HepG2 (cell line): Measurements from ENCODE around the gene SPINDOC. TPM values are rescaled to one million over a fixed set of nuclear protein-coding genes. Genes with fewer than 3 reads are reported as not detected.

Experiments
- ATAC-seq: fragments of 200-7000 bp; cut with Tn5 transposase; 3 replicates; pipeline ENCODE4 v1.9.1; 2020; ENCODE audit warnings: mild to moderate bottlenecking, moderate library complexity
- BruUV-seq: library from RNA; stranded (reverse); fragments of 400-500 nt; replicated peaks from 2 replicates; lab custom pipeline; 2021; lab: Mats Ljungman, UMichigan
- CTCF ChIA-PET: fragments of 300-600 bp; formaldehyde crosslinking; extraction: SDS; loops from one replicate; lab custom pipeline; 2021; ENCODE audit warnings: low total read pairs, inconsistent platforms, low intra/inter-chr PET ratio; lab: Yijun Ruan, JAX
- POLR2A ChIA-PET: fragments of 350-600 bp; sonication (Branson Sonifier 250); formaldehyde crosslinking; loops from one replicate; lab custom pipeline; 2020; ENCODE audit warnings: antibody characterized with exemption, inconsistent platforms; lab: Yijun Ruan, JAX
- DNase-seq: peaks from one replicate; pipeline ENCODE4 v3.0.0-alpha.2; 2015; ENCODE audit warnings: low spot score
- FAIRE-seq: peaks from 3 replicates; lab custom pipeline; 2011; peaks lifted over from hg19 to GRCh38; lab: Jason Lieb, UNC
- H2AFZ ChIP-seq: one replicate; pipeline ENCODE4 v1.6.1; 2011; ENCODE audit warnings: low read length, inconsistent platforms
- H3K27ac ChIP-seq: fragments of 300-600 bp; 3 replicates; pipeline ENCODE4 v1.8.0; 2011; ENCODE audit warnings: mixed run types, mild to moderate bottlenecking, mixed read lengths, low read length, inconsistent platforms; ENCODE audit not compliant: insufficient read depth; ENCODE audit errors: extremely low read length
- H3K27me3 ChIP-seq, 2 experiments: fragments of 200-600 bp in 1 of 2; 2 replicates in 1 of 2; 3 replicates in 1 of 2; pipeline versions ENCODE4 v1.6.0 to v1.8.0; 2011; ENCODE audit warnings: low read length in 2 of 2, mild to moderate bottlenecking in 2 of 2, moderate library complexity in 2 of 2, inconsistent platforms in 1 of 2; ENCODE audit not compliant: insufficient read depth in 2 of 2, control insufficient read depth in 1 of 2
- H3K36me3 ChIP-seq, 2 experiments: fragments of 200-600 bp in 1 of 2; replicated peaks in 1 of 2; 2 replicates in 1 of 2; 3 replicates in 1 of 2; pipeline versions ENCODE4 v1.5.1 to v1.8.0; 2011; ENCODE audit warnings: low read length in 2 of 2, inconsistent platforms in 1 of 2; ENCODE audit not compliant: insufficient read depth in 2 of 2, control insufficient read depth in 1 of 2
- H3K4me1 ChIP-seq: 2 replicates; pipeline ENCODE4 v1.5.1; 2012; ENCODE audit warnings: low read length, inconsistent platforms; ENCODE audit not compliant: insufficient read depth
- H3K4me2 ChIP-seq: 2 replicates; pipeline ENCODE4 v1.6.0; 2011; ENCODE audit warnings: low read depth, low read length, inconsistent platforms
- H3K4me3 ChIP-seq, 3 experiments: fragments of 200-600 bp in 1 of 3; sonication (generic), shearing (Covaris generic) in 1 of 3; replicated peaks in 1 of 3; 2 replicates each; pipeline ENCODE4 v1.5.1; 2011 to 2016; ENCODE audit warnings: low read length in 3 of 3, inconsistent platforms in 2 of 3, low read depth in 2 of 3, mild to moderate bottlenecking in 2 of 3, control low read depth in 1 of 3, mixed read lengths in 1 of 3; ENCODE audit not compliant: insufficient read depth in 1 of 3
- H3K79me2 ChIP-seq: one replicate; pipeline ENCODE4 v1.6.1; 2011; ENCODE audit warnings: low read length, inconsistent platforms; ENCODE audit not compliant: insufficient read depth
- H3K9ac ChIP-seq: 2 replicates; pipeline ENCODE4 v1.6.0; 2011; ENCODE audit warnings: mild to moderate bottlenecking, low read depth, low read length, inconsistent platforms; ENCODE audit not compliant: insufficient read depth
- H3K9me3 ChIP-seq: 2 replicates; pipeline ENCODE4 v1.5.1; 2012; ENCODE audit warnings: mild to moderate bottlenecking, low read length
- H4K20me1 ChIP-seq: 2 replicates; pipeline ENCODE4 v1.6.0; 2011; ENCODE audit warnings: inconsistent platforms, mild to moderate bottlenecking, low read length, moderate library complexity; ENCODE audit not compliant: insufficient read depth
- AGO2 ChIP-seq: fragments of 200-400 bp; formaldehyde crosslinking; optimal IDR thresholded peaks from 2 replicates; pipeline ENCODE3; 2017; ENCODE audit warnings: mild to moderate bottlenecking, low read depth, low read length, moderate library complexity
- ARID4A ChIP-seq: sonication (generic); formaldehyde crosslinking; IDR thresholded peaks from 2 replicates; pipeline ENCODE4 v1.5.0; 2020; ENCODE audit warnings: mild to moderate bottlenecking, missing genetic modification reagents, borderline replicate concordance
- ASH2L ChIP-seq: fragments of 300-600, 200-600 bp; sonication (generic); IDR thresholded peaks from 2 replicates; pipeline ENCODE4 v1.7.0; 2017; ENCODE audit warnings: low read depth, mild to moderate bottlenecking, moderate library complexity, mixed read lengths, low read length; ENCODE audit not compliant: insufficient read length
- FOXC1 ChIP-seq: sonication (generic); formaldehyde crosslinking; IDR thresholded peaks from 2 replicates; pipeline ENCODE4 v1.8.0; 2022; ENCODE audit warnings: mild to moderate bottlenecking, missing genetic modification reagents, borderline replicate concordance
- HDAC2 ChIP-seq: sonication (generic); formaldehyde crosslinking; IDR thresholded peaks from 2 replicates; pipeline ENCODE4 v1.4.0; 2020; ENCODE audit warnings: missing genetic modification reagents
- HNRNPL ChIP-seq: fragments of 200-400 bp; formaldehyde crosslinking; IDR thresholded peaks from 2 replicates; pipeline ENCODE4 v1.6.1; 2017; ENCODE audit warnings: mild to moderate bottlenecking, low read depth, low read length
- NR2C2 ChIP-seq: sonication (generic); formaldehyde crosslinking; IDR thresholded peaks from 2 replicates; pipeline ENCODE4 v1.4.0; 2020; ENCODE audit warnings: missing genetic modification reagents, mild to moderate bottlenecking, moderate library complexity, borderline replicate concordance
- PCBP1 ChIP-seq: fragments of 200-400 bp; formaldehyde crosslinking; IDR thresholded peaks from 2 replicates; pipeline ENCODE4 v1.6.1; 2017; ENCODE audit warnings: mild to moderate bottlenecking, low read depth, low read length, borderline replicate concordance
- SAP130 ChIP-seq: IDR thresholded peaks from 2 replicates; pipeline ENCODE4 v1.6.1; 2016; ENCODE audit warnings: low read depth
- SIN3A ChIP-seq: IDR thresholded peaks from 2 replicates; pipeline ENCODE4 v1.6.1; 2011; ENCODE audit warnings: low read depth, mild to moderate bottlenecking, control low read depth, low read length, borderline replicate concordance
- TBL1XR1 ChIP-seq: fragments of 150-350 bp; IDR thresholded peaks from 2 replicates; pipeline ENCODE4 v1.6.1; 2014; ENCODE audit warnings: borderline replicate concordance, low read length; ENCODE audit not compliant: partially characterized antibody
- ZKSCAN1 ChIP-seq: fragments of 150-350 bp; IDR thresholded peaks from 2 replicates; pipeline ENCODE4 v1.6.1; 2014; ENCODE audit warnings: low read length
- ZNF230 ChIP-seq: sonication (generic); formaldehyde crosslinking; IDR thresholded peaks from 2 replicates; pipeline ENCODE4 v1.4.0; 2020; ENCODE audit warnings: mild to moderate bottlenecking, missing genetic modification reagents
- WGBS: methylation state at CpG from one replicate; pipeline ENCODE4 v1.1.6; 2017; ENCODE audit warnings: low lambda C conversion rate; 5-methylcytosine and 5-hydroxymethylcytosine counted together
- in situ Hi-C: cut with HindIII; loops from 2 replicates; pipeline ENCODE4 v1.10.0; 2017; ENCODE audit warnings: low pct_unique_long_range_greater_than_20kb; ENCODE audit not compliant: extremely low pct_ligation_motif_present
- intact Hi-C: fragments of 100-400 bp; cut with micrococcal nuclease; formaldehyde crosslinking; loops from one replicate; pipeline ENCODE4 v1.10.0; 2022; ENCODE audit not compliant: unreplicated experiment
- polyA plus RNA-seq, 8 experiments: library from polyadenylated mRNA; depleted of rRNA in 3 of 8; stranded (reverse) in 7 of 8; unstranded in 1 of 8; fragments of >200 nt; fragmentation: Illumina TruSeq in 4 of 8; extraction: Trizol in 4 of 8; gene quantifications; 2 replicates each; pipeline versions ENCODE4 v1.2.1 to v1.2.3, GENCODE V29; 2011 to 2016; ENCODE audit warnings: low read depth in 4 of 8, missing spikeins in 1 of 8, mixed read lengths in 1 of 8; ENCODE audit not compliant: insufficient read depth in 1 of 8
- total RNA-seq, 5 experiments: library from RNA; depleted of rRNA; stranded (reverse); fragments of >200 nt; fragmentation: Illumina TruSeq; extraction: Trizol; gene quantifications; 2 replicates each; pipeline ENCODE4 v1.2.3, GENCODE V29; 2016; ENCODE audit warnings: low read depth in 1 of 5
- TF ChIP-seq, protein P1 (sequence below): IDR thresholded peaks from 2 replicates; pipeline ENCODE4 v1.6.1; 2016; ENCODE audit warnings: mild to moderate bottlenecking
- TF ChIP-seq, protein P2 (sequence below): sonication (generic); formaldehyde crosslinking; IDR thresholded peaks from 2 replicates; pipeline ENCODE4 v1.4.0; 2020; ENCODE audit warnings: missing genetic modification reagents, low read depth, mild to moderate bottlenecking, borderline replicate concordance

Gene SPINDOC
- total and polyA plus RNA-seq, 2 of the 13 experiments (the other 11 are each of a cell fraction or from before 2014, with no cell fraction given) = 21.4 to 29.9 TPM

DNA sequence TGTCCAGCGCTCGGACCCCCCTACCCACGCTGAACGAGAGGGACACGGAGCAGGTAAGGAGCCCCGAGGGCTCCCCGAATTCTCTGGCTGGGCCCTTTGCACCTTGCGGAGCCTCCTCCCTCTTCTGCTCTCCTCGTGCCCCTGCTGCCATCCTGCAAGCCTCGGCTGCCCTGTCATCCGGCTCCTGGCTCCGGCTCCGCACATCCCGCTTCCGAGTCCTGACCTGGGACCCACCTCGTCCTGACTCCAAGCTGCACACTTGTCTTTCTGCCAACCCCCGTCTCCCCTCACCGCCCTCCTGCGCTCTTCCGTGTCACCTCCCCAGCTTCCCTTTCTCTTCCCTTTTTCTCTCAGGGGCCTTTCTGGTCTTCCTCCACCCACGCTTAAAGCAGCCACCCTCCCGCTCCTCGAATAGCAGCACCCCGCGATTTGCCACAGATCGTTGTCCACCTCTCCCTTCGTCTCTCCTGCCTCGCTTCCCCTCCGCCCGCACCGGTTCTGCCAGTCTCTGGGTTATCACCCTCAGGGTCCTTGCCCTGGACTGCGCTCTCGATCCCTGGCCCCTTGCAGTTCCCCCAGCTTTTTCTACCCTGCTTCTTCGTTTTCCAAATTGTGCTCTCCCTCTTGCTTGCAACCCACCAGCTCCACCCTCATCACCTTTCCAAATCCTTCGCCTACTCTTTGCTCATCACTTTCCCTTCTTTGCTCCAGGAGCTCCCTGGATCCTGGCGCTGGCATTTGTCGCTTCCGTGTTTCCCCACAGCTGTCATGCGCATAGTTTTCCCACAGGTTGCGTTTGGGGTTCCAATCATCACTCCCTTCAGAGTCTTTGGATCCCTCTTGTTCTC lies 26.5 kb downstream of the SPINDOC start:
- intact Hi-C loops = loop anchor here (10.0 kb wide), 1 partner anchor 315 kb away; no protein-coding TSS in a partner anchor
- Histone ChIP-seq H3K9me3 (no peaks in the 10 kb centered on the region), H3K36me3 (peaks cover 0 to 12% of the 10 kb centered on the region in 2 experiments; a peak in 1 of 5 replicates), H3K79me2 (peaks cover 49% of the 10 kb centered on the region), H3K27ac (peak overlapping the region; percentile 70), H3K9ac (peak overlapping the region; percentile 86), H3K4me1 (peaks cover 72% of the 10 kb centered on the region), H4K20me1 (peaks cover 19% of the 10 kb centered on the region; the same call in 1 of the 2 replicates), H3K27me3 (no peaks in the 10 kb centered on the region; a peak in 1 of 5 replicates), H3K4me3 (peak overlapping the region; percentile 69 to 96 (median 93)), H3K4me2 (peak overlapping the region; percentile 95), H2AFZ (no peak overlapping the region)
- no peak for FAIRE-seq
- CTCF ChIA-PET = no interaction called here
- DNase-seq = no peak
- BruUV-seq = no TSS peak
- WGBS = 2% methylated on average over 28 of the region's 40 CpGs
- in situ Hi-C loops = loop anchor here (5.0 to 10.0 kb wide), 3 partner anchors 48 to 305 kb away; no protein-coding TSS in a partner anchor
- POLR2A ChIA-PET = interaction anchor here (0.7 to 3.3 kb wide), 8 partner anchors 11 to 345 kb away, joined by 3 to 23 read pairs (median 5); partner anchors contain the start of genes STIP1 and ZFTA
- no peak for ATAC-seq
- TF ChIP-seq PCBP1 = 0 out of 2 replicates have a peak, but pooled peaks have one; percentile 25
- no peak for TF ChIP-seq TBL1XR1
- TF ChIP-seq FOXC1 (CRISPR knock-in tag) = peak; percentile 22; the same call in 1 of the 2 replicates
- TF ChIP-seq, protein P1, sequence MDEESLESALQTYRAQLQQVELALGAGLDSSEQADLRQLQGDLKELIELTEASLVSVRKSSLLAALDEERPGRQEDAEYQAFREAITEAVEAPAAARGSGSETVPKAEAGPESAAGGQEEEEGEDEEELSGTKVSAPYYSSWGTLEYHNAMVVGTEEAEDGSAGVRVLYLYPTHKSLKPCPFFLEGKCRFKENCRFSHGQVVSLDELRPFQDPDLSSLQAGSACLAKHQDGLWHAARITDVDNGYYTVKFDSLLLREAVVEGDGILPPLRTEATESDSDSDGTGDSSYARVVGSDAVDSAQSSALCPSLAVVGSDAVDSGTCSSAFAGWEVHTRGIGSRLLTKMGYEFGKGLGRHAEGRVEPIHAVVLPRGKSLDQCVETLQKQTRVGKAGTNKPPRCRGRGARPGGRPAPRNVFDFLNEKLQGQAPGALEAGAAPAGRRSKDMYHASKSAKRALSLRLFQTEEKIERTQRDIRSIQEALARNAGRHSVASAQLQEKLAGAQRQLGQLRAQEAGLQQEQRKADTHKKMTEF (CRISPR knock-in tag) = peak; percentile 6; the same call in 1 of the 2 replicates
- 0 out of 2 replicates have a peak, but pooled peaks have one; percentile 67 for TF ChIP-seq ZNF230 (CRISPR knock-in tag)
- TF ChIP-seq NR2C2 (CRISPR knock-in tag) = no peak
- TF ChIP-seq HDAC2 (CRISPR knock-in tag) = no peak
- TF ChIP-seq SAP130 (CRISPR knock-in tag) = peak; percentile 37; the same call in 1 of the 2 replicates
- peak; percentile 47 for TF ChIP-seq AGO2
- TF ChIP-seq ARID4A (CRISPR knock-in tag) = 0 out of 2 replicates have a peak, but pooled peaks have one; percentile 38
- peak; percentile 7 for TF ChIP-seq ASH2L
- TF ChIP-seq HNRNPL = 0 out of 2 replicates have a peak, but pooled peaks have one; percentile 35
- TF ChIP-seq ZKSCAN1 = no peak
- TF ChIP-seq, protein P2, sequence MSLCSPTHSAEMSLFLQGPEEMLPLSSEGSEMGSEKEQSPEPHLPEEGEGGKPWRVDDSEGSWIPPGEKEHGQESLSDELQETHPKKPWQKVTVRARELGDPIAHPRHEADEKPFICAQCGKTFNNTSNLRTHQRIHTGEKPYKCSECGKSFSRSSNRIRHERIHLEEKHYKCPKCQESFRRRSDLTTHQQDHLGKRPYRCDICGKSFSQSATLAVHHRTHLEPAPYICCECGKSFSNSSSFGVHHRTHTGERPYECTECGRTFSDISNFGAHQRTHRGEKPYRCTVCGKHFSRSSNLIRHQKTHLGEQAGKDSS (CRISPR knock-in tag) = 0 out of 2 replicates have a peak, but pooled peaks have one; percentile 47
- 0 out of 2 replicates have a peak, but pooled peaks have one; percentile 9 for TF ChIP-seq SIN3A
